UCSD-AML1 (cell line): ENCODE results near the gene MGST1.
"Not testable (repeated sequence)": the region's sequence is repeated elsewhere in the genome, so short reads cannot be mapped to it uniquely, and the experiment has no call there.

Source experiments
- DNase-seq: peaks from one replicate; lab custom pipeline; 2025; ENCODE audit not compliant: unreplicated experiment; lab: John Stamatoyannopoulos, UW

MGST1 gene

GRCh38 chr12:16350682-16351081 is 3.2 kb downstream of the MGST1 start:
- DNase-seq, result no peak

- no peak for DNase-seq
Measured at GRCh38 chr12:16352481-16352880, 5.0 kb downstream of the MGST1 start.

DNA sequence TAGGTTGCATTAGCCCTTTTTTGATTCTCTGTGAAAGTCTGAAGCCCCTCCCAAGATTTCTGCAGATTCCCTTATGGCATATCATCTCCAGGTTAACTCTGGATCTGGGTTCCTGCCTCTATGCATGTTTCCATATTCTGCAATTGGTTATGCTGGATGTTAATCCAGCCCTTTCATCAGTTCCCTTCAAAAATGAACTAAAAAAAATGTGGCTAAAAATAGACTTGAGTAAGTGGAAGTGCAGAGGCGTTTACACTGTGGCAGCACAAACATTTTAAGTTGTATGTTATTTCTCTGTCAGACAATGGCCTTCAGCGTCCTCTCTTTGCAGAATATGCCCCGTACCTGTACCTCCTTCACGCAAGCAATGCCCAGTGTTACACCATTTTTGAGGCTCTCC is 11.4 kb downstream of the MGST1 start:
- no peak for DNase-seq

GRCh38 chr12:16359512-16360491 is 12.4 kb downstream of the MGST1 start:
- DNase-seq, result peak; percentile 51

- no peak for DNase-seq
Measured at GRCh38 chr12:16361142-16361783, 13.8 kb downstream of the MGST1 start.

- DNase-seq, result no peak
Measured at GRCh38 chr12:16362550-16362949, 15.1 kb downstream of the MGST1 start.

DNA sequence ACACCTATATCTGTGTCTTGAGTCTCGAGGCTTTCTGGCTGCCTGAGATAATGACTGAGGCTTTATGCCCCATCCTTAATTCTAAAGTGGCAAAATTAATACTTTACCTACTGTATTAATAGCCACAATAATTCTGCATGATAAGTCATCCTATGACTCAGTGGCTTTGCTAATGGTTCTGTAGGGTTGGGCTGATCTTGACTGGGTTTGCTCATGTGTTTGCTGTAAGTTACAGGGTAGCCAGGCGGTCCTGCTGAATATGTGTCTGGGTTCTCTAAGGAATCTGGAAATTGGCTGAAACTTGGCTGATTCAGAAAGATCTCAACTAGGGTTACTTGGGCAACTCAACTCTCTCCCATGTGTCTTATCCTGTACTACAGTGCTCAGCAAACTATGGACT is 21.7 kb downstream of the MGST1 start:
- DNase-seq, result no peak

DNA sequence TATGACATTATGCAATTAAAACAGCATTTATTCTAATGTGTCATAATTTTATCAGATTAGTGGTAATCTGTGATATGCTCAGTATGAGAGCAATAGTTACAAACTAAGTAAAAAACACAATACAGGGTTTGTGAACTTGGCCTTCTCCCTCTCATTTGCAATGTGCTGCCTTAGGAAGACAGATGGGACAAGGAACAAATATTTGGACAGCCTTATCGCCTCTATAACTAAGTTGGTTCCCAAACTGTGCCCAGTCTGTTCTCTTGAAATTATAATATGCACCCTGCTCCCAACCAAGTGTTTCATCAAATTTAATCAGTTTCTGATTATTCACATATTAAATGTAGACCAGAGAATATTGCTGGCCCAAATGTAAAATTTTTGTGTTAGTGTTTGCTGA is 22.7 kb downstream of the MGST1 start:
- no peak for DNase-seq

DNA sequence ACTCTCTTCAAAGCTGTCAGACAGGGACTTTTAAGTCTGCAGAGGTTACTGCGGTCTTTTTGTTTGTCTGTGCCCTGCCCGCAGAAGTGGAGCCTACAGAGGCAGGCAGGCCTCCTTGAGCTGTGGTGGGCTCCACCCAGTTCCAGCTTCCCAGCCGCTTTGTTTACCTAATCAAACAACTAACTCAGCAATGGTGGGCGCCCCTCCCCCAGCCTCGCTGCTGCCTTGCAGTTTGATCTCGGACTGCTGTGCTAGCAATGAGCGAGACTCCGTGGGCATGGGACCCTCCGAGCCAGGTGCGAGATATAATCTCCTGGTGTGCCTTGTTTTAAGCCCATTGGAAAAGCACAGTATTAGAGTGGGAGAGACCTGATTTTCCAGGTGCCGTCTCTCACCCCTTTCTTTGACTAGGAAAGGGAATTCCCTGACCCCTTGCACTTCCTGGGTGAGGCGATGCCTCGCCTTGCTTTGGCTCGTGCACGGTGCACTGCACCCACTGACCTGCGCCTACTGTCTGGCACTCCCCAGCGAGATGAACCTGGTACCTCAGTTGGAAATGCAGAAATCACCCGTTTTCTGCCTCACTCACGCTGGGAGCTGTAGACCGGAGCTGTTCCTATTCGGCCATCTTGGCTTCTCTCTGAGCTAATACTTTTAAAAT is 35.3 kb downstream of the MGST1 start:
- not testable (repeated sequence) for DNase-seq

GRCh38 chr12:16384732-16385131 is 37.3 kb downstream of the MGST1 start:
- no peak for DNase-seq

DNA sequence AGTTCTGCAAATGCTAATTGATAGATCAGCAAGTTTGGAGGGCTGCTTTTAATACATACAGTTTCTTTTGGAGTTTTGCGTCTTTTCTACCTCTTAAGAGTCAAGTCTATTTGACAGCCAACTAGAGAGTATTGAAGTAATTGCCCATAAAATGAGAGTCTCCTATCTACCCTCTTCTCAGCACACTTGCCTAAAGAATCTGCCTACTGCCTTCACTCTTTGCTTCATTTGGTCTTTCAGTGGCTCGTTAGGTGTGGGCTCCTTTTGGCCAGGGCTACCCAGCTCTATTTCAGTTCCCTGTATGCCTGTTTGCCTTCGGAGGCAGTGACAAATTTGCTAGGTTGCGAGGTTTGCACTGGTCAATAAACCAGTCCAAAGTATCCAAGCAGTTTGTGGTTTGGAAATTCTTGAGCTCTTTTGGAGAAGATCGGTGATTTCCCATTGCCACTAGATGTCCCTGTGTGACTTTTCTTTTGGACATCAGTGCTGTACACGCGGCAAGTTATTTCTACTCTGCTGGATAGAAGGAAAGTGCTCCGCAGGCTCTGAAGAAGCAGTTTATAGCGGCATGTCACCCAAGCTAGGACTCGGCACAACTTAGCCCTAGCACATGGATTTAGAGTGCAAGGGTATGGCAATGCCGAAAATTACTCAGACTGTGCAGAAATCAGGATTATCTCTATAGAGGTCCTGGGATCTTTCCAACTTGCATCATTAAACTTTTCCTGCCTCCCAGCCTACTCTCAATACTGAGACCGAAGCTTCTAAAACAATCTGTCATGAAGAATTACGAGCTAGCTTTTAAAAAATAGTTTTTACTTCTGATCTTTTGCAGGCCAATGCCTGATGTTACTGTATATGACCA is 38.6 kb downstream of the MGST1 start:
- DNase-seq, result no peak

DNA sequence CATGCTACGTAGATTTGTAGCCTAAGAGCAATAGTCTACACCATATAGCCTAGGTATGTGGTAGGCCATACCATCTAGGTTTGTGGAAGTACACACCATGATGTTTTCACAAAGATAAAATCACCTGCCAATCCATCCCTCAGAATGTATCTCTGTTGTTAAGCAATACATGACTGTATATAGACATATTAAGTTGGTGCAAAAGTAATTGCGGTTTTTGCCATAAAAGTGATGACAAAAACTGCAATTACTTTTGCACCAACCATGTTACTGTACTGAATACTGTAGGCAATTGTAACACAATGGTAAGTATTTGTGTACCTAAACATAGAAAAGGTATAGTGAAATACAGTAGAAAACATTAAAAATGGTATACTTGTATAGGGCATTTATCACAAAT is 40.5 kb downstream of the MGST1 start:
- no peak for DNase-seq

GRCh38 chr12:16389594-16389993 is 42.1 kb downstream of the MGST1 start:
- no peak for DNase-seq

DNA sequence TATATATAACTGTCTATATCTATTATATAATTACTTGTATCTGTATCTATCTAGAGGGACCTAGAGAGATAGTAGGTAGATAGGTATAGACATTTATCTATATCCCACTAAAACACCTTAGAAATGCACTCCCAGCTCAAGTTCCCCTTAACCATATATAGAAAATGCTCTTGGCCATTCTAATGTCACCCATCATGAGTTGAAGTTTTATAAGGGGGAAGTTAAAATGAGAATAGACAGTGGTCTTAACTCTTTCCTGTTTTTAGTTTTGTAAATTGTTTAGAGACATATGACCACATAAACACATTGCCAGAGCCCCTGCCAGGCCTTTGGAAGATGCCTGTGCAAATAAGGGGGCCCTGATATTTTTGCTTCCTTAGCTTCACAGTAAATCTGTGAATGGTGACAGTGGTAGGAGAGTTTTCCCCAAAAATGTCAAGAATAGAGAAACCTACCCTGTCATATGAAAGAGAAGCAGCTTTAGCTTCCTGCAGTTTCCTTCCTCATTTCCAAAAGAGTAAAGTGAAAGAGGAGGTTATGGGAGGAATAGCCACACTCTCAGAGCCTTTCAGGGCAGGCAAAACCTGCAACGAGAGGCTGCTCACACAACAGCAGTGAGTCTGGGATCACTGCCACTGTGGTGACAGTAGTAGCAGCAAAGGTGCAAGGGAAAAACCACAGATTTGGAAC is 45.5 kb downstream of the MGST1 start:
- no peak for DNase-seq

- DNase-seq, result no peak
Measured at GRCh38 chr12:16399101-16399500, 51.7 kb downstream of the MGST1 start.

- not testable (repeated sequence) for DNase-seq
Measured at GRCh38 chr12:16401835-16402234, 54.4 kb downstream of the MGST1 start.

DNA sequence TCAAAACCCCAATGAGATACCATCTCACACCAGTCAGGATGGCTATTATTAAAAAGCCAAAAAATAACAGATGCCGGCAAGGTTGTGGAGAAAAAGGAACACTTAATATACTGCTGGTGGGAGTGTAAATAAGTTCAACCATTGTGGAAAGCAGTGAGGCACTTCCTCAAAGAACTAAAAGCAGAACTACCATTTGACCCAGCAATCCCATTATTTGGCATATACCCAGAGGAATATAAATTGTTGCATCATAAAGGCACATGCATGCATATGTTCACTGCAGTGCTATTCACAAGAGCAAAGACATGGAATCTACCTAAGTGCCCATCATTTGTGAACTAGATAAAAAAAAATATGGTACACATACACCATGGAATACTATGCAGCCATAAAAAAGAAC is 59.9 kb downstream of the MGST1 start:
- no peak for DNase-seq
